Measurements from ENCODE around the gene PEX26.
A peak's percentile ranks its signal among the peaks of the same experiment; 100 is the strongest.
"Not testable (repeated sequence)": the region's sequence is repeated elsewhere in the genome, so short reads cannot be mapped to it uniquely, and the experiment has no call there.

PEX26 gene

DNA sequence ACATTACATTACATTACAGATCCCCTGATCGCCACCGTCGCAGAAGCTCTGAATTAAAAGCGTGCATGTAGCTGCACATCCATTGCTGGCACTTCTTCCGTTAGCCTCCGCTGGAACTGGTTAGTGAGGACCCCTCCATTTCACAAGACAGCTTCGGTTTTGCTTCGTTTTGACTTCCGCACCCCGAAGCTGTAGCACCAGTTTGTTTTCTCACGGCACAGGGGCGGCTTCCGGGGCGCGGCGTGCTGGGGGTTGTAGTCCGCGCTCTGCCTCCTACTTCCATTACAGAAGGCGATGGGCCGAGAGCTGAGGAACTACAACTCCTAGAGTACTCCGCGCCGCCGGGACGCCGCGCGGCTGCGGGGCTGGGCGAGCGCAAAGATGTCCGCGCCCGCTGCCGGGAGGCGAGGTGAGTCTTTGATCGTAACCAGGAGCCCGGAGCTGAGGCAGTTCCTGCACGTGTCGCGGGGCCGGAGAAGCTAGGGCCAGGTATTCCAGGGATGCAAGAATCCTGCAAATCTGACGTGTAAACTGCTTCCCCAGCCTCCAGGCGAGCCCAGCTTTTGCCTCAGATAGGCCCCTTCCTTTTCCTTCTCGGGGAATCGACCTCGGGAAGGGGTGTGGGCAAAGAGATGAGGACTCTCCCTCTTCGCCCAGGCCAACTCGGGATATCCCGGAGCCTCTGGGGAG, at the start of gene PEX26:
Gene PEX26 (plus strand): TSS at position 352 of the 690 bp plus-strand sequence. CDS start 387 bp downstream, outside the sequence.
- peak; percentile 97 for DNase-seq (ENCODE audit: low spot score)

DNA sequence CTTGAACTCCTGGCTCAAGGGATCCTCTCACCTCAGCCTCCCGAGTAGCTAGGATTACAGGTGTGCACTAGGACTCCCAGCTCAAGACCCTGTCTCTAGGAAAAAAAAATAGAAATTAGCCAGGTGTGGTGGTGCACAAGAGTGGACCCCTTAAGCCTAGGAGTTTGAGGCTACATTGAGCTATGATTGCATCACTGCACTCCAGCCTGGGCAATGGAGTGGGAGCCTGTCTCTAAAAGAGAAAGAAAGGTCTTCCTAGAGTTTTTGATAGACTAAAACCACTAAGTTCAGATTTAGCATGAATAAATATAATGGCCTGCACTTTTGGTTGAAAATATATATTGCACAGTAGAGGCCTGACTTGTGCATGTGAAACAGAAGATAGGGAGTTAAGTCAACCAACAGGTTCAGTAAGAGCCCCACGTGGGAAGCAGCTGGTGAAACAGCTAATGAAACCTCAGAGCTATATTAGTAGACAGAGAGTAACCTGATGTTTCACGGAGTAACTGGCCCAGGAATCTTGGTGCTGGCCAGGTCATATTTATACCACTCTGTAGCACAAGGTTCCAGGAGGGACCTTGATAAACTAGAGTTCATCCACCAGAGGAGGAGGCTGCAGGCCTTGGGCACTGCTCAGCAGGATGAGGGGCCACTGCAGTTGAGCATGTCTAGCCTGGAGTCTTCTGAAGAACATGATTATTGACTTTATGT, 48.8 kb upstream of the PEX26 start:
- no peak for DNase-seq (ENCODE audit: low spot score)

DNA sequence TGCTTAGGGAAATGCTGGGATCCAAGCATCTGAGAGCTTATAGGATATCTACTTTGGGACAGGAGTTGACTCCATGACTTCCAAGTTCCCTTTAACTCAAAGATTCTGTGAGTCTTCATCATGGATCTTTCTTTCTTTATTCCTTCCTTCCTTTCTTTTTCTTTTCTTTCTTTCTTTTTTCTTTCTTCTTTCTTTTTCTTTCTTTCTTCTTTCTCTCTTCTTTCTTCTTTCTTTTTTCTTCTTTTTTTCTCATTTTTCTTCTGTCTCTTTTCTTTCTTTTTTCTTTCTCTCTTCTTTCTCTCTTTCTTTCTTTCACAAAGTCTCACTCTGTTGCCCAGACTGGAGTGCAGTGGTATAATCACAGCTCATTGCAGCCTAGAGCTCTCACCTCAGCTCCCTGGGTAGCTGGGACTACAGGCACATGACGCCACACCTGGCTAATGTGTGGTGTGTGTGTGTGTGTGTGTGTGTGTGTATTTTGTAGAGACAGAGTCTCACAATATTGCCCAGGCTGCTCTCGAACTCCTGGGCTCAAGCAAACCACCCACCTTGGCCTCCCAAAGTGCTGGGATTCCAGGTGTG, 48.0 kb upstream of the PEX26 start:
- no peak for DNase-seq (ENCODE audit: low spot score)

DNA sequence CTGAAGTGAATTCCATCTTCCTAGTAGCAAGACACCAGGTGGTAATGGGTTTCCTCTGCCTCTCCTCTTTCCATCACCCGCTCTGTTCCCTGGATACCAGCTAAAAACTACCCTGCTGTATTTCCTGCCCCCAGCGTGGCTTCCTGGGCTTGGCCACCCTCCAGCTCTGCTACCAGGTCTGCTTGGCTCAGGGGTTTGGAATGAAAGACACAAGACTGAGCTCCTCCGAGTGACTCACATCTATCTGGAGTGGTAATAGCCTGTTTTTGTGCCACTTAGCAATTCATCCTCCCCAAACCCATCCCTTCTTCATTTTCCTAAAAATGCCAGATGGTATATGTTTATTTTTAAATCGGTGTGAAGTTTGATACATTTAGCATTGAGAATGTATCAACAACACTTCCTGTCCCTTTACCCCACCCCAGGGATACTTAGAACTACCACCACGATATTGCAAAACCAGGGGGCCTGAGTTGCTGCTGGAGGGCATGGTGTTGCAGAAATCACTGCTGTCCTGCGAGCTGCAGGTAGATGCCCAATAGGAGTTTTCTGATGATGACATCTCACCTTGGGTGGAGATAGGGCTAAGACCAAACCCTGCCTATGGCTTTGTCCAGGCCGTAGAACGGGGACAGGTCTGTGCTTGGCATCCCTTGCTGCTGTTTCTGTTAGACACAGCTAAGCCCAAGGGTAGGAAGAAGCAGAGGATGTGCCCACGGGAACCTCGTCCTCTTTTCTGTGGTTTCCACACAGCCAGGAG, 45.9 kb upstream of the PEX26 start:
- peak; percentile 76 for DNase-seq (ENCODE audit: low spot score)

DNA sequence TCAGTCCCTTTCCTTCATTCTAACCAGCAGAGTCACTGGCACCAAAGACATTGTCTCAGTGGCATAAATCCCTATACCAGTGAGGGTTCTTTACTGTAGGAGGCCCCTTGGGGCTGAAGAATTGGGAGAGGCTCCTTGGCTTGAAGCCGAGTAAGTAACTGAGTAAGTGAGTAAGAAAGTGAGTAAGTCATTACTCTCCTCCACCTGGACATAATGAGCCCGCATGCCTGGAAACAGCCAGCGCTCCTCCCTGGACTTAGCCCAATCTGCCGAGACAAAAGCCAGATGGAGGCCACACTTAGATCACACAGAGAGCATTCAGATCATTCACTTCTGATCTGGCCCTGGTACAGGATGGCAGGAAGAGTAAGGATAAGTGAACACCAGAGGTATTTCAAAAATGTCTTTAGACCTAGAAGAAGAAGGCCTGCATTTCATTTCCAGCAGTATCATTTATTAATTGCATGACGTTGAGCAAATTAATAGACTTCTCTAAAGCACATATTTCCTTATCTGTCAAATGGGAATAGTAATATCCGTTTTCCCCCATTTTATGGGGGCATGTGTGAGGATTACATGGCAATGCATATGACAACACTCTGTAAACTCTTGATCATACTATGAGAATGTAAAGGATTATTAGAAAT, 45.2 kb upstream of the PEX26 start:
- peak; percentile 54 for DNase-seq (ENCODE audit: low spot score)

DNA sequence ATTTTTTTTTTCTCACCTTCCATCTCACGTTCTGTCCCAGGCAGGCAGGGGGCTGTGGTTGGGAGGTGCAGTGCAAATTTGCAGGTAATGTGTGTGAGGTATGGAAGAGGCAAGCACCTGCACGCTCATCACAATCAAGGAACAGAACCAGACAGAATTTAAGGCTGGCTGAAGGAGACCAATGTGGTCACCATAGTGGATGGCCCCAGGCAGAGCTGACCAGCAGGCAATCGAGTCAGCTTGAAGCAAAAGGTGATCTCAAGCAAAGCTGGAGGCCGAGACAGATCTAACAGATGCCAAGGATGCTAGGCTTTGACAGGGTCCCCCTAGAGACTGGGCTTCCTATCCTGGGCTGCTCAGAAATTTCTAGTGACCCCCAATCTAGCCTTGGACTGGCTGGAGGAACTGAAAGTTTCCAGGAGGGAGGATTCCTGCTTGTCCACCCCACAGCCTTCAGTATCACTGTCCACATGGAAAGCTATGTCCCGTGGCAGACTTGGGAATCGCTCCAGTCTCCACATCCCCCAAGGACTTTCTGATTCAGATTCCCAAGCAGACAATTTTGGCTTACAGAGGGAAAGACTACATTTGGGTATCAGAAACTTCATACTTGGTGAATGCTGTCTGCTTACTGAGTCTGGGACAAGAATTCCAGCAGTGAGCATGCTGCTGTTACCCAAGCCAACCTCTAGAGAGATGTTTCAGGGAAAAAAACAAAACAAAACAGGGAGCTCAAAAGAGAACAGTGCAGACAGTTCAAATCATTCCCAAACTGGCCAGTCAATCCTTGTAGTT, 44.4 kb upstream of the PEX26 start:
- DNase-seq (ENCODE audit: low spot score): peak; percentile 55

DNA sequence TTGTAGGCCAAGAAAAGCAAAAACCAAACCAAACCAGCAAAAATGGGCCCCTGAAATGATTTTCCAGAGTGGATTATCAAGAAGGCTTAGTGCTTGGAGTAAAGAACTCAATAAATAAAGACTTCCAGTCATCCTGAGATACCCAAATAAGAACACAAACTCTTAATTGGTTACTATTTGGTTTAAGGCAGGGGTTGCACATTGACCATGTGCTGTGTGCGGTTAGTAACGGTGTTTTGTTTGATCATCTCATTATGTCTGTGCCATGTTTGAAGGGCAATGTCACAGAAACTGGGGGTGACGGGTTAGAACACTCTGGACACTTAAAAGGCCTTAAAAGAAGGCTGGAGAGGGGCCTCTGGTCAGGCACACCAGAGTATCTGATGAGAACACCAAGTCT, 43.7 kb upstream of the PEX26 start:
- DNase-seq (ENCODE audit: low spot score): no peak

DNA sequence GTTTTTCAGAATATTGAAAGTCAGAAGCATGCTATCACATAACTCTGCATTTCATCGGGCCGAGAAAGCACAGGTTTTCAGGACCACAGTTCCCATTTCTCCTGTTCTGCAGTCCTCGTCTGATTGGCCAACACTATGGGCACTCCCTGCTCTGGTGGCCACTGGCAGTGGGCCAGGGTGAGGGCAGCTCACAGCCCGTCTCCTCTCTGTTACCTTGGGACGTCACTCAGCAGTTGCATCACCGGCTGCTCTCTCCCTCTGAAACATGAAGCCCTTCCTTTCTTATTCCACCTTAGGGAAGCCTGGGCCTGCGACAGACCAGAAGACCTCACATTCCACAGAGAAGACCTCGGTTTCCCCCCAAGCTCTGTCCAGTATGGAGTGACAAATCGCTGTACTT, 42.0 kb upstream of the PEX26 start:
- DNase-seq (ENCODE audit: low spot score): no peak

DNA sequence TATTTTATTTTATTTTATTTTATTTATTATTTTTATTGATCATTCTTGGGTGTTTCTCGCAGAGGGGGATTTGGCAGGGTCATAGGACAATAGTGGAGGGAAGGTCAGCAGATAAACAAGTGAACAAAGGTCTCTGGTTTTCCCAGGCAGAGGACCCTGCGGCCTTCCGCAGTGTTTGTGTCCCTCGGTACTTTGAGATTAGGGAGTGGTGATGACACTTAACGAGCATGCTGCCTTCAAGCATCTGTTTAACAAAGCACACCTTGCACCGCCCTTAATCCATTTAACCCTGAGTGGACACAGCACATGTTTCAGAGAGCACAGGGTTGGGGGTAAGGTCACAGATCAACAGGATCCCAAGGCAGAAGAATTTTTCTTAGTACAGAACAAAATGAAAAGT, 36.9 kb upstream of the PEX26 start:
- not testable (repeated sequence) for DNase-seq (ENCODE audit: low spot score)

DNA sequence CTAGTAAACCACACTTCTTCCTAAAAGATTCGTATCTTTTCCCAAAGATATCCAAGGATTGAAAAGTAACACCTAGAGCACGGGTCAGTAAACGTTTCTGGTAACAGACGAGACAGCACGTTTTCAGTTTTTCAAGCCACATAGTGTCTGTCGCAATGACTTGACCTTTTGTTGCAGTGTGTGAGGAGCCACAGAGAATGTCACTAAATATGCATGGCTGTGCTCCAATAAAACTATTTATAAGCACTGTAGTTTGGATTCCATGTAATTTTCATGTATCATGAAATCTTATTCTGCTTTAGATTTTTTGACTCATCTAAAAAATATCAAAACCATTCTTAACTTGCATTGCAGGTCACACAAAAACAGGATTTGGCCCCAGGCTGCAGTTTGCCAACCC, 35.1 kb upstream of the PEX26 start:
- peak; percentile 48 for DNase-seq (ENCODE audit: low spot score)

DNA sequence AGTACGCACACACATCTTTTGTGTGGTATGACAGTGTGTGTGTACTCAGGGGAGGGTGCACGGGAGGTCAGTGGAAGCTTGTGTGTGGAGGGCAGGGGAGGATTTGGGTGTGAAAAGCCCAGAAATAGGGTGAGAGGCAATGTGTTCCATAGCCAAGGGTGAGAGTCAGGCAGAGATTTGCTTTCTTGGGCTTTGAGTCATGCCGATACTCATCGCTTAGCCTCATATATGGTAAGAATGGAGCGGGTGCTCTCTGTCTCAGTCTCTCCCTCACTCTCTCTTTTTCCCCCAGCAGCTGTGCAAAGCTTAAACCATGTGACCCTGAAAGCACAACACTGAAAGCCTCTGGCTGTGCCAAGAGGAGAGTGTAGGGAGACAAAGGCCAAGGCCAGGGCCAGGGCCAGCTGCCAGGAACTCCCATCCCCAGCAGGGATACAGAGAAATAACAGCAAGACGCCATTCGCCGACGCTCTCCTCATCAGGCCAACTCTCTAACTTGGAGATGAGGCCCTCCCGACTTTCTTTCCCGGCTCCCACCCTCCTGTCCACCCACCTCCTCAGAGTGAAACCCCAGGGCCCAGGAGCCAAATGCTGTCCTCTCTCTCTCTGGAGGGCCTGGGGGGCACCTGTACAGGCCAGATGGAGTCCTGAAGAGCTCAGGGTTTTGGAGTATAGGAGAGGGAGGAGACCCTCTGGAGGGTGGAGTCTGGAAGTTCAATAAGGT, 33.1 kb upstream of the PEX26 start:
- DNase-seq (ENCODE audit: low spot score): no peak

DNA sequence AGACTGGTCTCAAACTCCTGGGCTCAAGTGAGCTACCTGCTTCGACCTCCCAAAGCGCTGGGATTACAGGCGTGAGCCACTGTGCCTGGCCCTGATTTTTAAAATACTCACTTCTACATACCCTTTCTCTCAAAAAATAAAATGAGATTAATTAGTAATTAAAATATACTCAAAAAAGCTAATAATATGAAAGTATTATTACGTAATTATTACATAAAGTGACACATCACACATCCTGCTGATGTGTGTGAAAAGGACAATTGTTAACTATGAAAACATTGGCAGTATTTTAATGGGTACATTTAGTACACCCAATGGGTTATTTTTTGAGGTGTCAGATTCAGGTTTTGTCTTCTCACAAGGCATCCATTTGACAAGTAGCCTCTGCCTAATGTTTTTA, 32.0 kb upstream of the PEX26 start:
- no peak for DNase-seq (ENCODE audit: low spot score)

DNA sequence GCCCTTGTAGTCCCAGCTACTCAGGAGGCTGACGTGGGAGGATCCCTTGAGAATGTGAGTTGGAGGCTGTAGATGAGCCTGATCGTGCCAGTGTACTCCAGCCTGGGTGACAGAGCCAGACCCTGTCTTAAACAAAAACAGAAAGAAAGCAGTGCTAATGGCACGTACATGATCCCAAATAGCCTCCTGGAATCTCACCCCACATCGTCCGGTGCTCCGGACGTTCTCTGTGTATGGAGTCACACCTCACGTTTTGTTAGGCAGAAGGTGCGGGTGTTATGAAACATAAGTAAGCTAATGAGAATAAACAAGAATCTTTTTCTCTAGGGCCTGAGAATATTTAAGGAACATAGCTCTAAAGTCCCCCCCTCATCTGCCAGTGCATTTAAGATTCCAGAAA, 29.7 kb upstream of the PEX26 start:
- no peak for DNase-seq (ENCODE audit: low spot score)

DNA sequence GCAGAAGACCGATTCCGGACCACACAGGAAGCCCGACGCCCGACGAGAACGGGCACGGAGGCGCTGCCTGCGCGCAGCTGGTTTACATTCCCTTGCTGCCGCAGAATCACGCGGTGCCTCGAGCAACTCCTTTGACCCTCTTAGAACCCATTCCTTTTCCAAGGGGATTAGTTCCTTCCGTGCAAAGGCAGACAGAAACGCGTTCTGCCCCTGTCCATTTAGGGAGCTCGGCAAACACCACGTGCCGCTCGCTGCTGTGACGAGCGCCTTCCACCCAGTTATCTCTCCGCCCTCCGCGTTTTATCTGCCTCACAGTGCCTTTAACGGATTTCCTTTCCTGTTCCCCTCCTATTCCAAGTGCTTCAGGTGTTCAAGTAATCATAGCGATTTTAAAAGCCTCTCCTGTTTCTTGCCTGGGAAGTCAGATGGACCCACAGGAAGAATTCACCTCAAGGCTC, 29.3 kb upstream of the PEX26 start:
- DNase-seq (ENCODE audit: low spot score): no peak

DNA sequence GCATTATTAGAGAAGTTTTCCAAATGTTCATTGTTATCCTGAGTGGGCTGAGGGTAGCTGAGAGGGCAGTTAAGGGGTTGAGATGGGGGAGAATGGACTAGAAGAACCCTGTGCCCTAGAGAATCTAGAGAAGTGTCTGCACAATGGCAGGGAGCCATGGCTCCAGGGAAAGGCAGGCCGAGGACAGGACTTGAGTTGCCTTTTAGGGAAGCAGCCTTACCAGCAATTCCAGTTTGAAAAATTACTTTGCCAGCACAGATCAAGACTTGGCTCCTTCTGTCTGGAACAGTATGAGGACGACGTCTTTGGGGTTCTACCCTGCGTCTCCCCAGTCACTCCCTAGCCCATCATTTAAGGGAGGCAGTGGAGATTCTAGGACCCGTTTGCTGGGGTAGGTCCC, 27.7 kb upstream of the PEX26 start:
- DNase-seq (ENCODE audit: low spot score): no peak

DNA sequence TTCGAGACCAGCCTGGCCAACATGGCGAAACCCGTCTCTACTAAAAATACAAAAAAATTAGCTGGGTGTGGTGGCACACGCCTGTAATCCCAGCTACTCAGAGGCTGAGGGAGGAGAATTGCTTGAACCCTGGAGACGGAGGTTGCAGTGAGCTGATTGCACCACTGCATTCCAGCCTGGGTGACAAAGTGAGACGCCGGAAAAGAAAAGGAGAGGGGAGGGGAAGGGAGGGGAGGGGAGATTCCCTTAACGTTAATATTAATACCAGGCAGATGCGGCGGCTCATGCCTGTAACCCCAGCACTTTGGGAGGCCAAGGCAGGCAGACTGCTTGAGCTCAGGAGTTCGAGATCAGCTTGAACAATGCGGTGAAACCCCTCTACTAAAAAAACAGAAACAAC, 26.7 kb upstream of the PEX26 start:
- DNase-seq (ENCODE audit: low spot score): not testable (repeated sequence)

DNA sequence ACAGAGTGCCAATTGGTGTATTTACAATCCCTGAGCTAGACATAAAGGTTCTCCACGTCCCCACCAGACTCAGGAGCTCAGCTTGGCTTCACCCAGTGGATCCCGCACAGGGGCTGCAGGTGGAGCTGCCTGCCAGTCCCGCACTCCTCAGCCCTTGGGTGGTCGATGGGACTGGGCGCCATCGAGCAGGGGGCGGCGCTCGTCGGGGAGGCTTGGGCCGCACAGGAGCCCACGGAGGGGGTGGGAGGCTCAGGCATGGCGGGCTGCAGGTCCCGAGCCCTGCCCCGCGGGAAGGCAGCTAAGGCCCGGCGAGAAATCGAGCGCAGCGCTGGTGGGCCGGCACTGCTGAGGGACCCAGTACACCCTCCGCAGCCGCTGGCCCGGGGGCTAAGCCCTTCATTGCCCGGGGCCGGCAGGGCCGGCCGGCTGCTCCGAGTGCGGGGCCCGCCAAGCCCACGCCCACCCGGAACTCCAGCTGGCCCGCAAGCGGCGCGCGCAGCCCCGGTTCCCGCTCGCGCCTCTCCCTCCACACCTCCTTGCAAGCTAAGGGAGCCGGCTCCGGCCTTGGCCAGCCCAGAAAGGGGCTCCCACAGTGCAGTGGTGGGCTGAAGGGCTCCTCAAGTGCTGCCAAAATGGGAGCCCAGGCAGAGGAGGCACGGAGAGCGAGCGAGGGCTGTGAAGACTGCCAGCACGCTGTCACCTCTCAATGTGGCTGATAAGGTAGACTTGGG, 24.4 kb upstream of the PEX26 start:
- not testable (repeated sequence) for DNase-seq (ENCODE audit: low spot score)

DNA sequence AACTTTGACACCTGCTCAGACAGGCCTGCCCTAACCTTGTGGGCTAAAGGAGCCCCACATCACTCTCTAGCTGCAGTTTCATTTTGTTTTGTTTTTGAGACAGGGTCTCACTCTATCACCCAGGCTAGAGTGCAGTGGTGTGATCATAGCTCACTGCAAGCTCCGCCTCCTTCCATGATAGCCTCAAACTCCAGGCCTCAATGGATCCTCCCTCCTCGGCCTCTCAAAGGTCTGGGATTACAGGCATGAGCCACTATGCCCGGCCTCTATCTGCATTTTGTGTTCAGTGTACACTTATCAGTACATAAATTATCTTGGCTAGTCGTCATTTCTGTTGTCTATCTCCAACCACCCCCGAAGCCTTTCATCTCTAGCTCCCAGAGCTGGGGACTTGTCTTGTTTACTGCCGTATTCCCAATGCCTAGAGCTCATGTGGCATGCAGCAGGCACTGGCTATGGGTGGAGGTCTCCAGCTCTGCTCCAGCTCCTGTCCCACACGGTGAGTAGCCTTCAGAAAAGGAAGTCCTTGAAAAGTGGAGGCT, 22.1 kb upstream of the PEX26 start:
- no peak for DNase-seq (ENCODE audit: low spot score)

DNA sequence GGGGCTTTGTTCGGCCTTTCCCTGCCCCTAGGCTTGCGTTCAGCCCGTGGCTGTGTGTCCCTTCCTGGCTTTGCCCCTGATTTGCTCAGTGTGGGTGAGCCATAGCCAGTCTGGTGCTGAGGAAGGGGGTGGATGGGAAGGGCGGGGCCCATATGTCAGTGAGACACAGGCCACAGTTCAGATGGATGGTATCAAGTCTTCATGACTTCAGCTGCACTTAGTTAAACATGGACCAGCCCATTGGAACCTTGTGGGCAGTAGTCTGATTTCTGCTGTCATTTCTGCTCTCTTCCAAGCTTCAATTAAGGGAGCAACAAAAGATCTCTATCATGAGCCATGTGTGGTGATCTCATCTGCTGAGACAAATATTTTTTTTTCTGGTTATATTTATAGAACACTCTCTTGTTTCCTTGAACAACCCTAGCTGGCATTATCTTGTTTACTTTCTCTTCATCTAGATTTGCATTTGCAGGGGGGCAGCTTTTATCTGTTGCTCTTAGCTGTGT, 21.6 kb upstream of the PEX26 start:
- DNase-seq (ENCODE audit: low spot score): peak; percentile 81

All from AG20443 (cell line).